Left ventricle myocardium inferior (tissue), 1 donor: Measurements from ENCODE around the gene ANKRD13B. TPM values are rescaled to one million over a fixed set of nuclear protein-coding genes. Genes with fewer than 3 reads are reported as not detected.

Experiments
- DNase-seq: peaks from one replicate; pipeline ENCODE4 v3.0.0-alpha.2; 2020
- H3K27ac ChIP-seq: fragments of 200-600 bp; replicated peaks from 2 replicates; pipeline ENCODE4 v1.8.0; 2021
- H3K27me3 ChIP-seq: fragments of 200-600 bp; 2 replicates; pipeline ENCODE4 v1.8.0; 2021; ENCODE audit warnings: low read depth
- H3K36me3 ChIP-seq: fragments of 200-600 bp; 2 replicates; pipeline ENCODE4 v1.8.0; 2021
- H3K4me1 ChIP-seq: fragments of 200-600 bp; 2 replicates; pipeline ENCODE4 v1.8.0; 2021
- H3K4me3 ChIP-seq: fragments of 200-600 bp; 2 replicates; pipeline ENCODE4 v1.8.0; 2021; ENCODE audit warnings: mild to moderate bottlenecking, moderate library complexity
- H3K9me3 ChIP-seq: fragments of 200-600 bp; replicated peaks from 2 replicates; pipeline ENCODE4 v1.8.0; 2021
- CTCF ChIP-seq: fragments of 200-600 bp; IDR thresholded peaks from 2 replicates; pipeline ENCODE4 v1.8.0; 2021; ENCODE audit warnings: antibody characterized with exemption, mild to moderate bottlenecking, borderline replicate concordance
- intact Hi-C: fragments of 100-400 bp; cut with micrococcal nuclease; formaldehyde crosslinking; loops from one replicate; pipeline ENCODE4 v1.11.0; 2022
- total RNA-seq: library from RNA; stranded (reverse); fragmentation: NEBNext Ultra II Directional; extraction: Animal tissue kit (Norgen Biotek cat#: 25700); gene quantifications from one replicate; pipeline ENCODE4 v1.2.1, GENCODE V29; 2021
- donor health status: DM: no; HTN: yes; CAD: no; lungs with severe emphysema.

The ANKRD13B gene
- total RNA-seq, 1 donor from 2014 or later: 5.9 TPM

- H3K4me3 ChIP-seq: peak overlapping the region; percentile 63
- H3K9me3 ChIP-seq: no peaks in the 10 kb centered on the region
- peaks cover 49% of the 10 kb centered on the region for H3K4me1 ChIP-seq
- intact Hi-C loops: no loop called here
- no peak for DNase-seq
- no peaks in the 10 kb centered on the region for H3K27me3 ChIP-seq
- no peak for TF ChIP-seq CTCF
- no peaks in the 10 kb centered on the region for H3K36me3 ChIP-seq
- H3K27ac ChIP-seq: peak overlapping the region; percentile 67
Measured at GRCh38 chr17:29612404-29613280, 19.7 kb downstream of the ANKRD13B start.

GRCh38 chr17:29613352-29613837 lies 20.5 kb downstream of the ANKRD13B start:
- no peaks in the 10 kb centered on the region for H3K36me3 ChIP-seq
- no peaks in the 10 kb centered on the region for H3K27me3 ChIP-seq
- H3K4me1 ChIP-seq: peaks cover 57% of the 10 kb centered on the region
- no peaks in the 10 kb centered on the region for H3K9me3 ChIP-seq
- intact Hi-C loops: no loop called here
- DNase-seq: peak; percentile 97
- peak overlapping the region; percentile 63 for H3K4me3 ChIP-seq
- TF ChIP-seq CTCF: peak; percentile 93
- peak overlapping the region; percentile 67 for H3K27ac ChIP-seq

GRCh38 chr17:29613856-29614255 lies 20.9 kb downstream of the ANKRD13B start:
- TF ChIP-seq CTCF: no peak
- Histone ChIP-seq H3K4me1 (peaks cover 61% of the 10 kb centered on the region), H3K36me3 (no peaks in the 10 kb centered on the region), H3K27ac (peak overlapping the region; percentile 67), H3K27me3 (no peaks in the 10 kb centered on the region), H3K4me3 (peak overlapping the region; percentile 63), H3K9me3 (no peaks in the 10 kb centered on the region)
- intact Hi-C loops: no loop called here
- no peak for DNase-seq

- peaks cover 68% of the 10 kb centered on the region for H3K4me1 ChIP-seq
- no peak for TF ChIP-seq CTCF
- intact Hi-C loops: no loop called here
- H3K27ac ChIP-seq: peak overlapping the region; percentile 77
- no peaks in the 10 kb centered on the region for H3K9me3 ChIP-seq
- DNase-seq: no peak
- no peaks in the 10 kb centered on the region for H3K36me3 ChIP-seq
- H3K27me3 ChIP-seq: no peaks in the 10 kb centered on the region
- H3K4me3 ChIP-seq: peak overlapping the region; percentile 63
Measured at GRCh38 chr17:29614349-29615047, 21.6 kb downstream of the ANKRD13B start.

GRCh38 chr17:29615048-29615385 lies 22.1 kb downstream of the ANKRD13B start:
- intact Hi-C loops: no loop called here
- H3K4me1 ChIP-seq: peaks cover 73% of the 10 kb centered on the region
- no peaks in the 10 kb centered on the region for H3K9me3 ChIP-seq
- peak overlapping the region; percentile 63 for H3K4me3 ChIP-seq
- no peak for TF ChIP-seq CTCF
- H3K36me3 ChIP-seq: no peaks in the 10 kb centered on the region
- no peaks in the 10 kb centered on the region for H3K27me3 ChIP-seq
- no peak for DNase-seq
- H3K27ac ChIP-seq: peak overlapping the region; percentile 77
